Vagina (tissue), 2 donors: ENCODE measurements around the gene MAOB.

Experiments
- POLR2A ChIP-seq, 2 donors: fragments of 450-650 bp; IDR thresholded peaks; one replicate each; pipeline ENCODE4 v1.6.1; 2017; ENCODE audit warnings: antibody characterized with exemption in 2 of 2, mild to moderate bottlenecking in 2 of 2, moderate library complexity in 2 of 2
- POLR2AphosphoS5 ChIP-seq, 2 donors: sonication (generic); formaldehyde crosslinking; IDR thresholded peaks; one replicate each; pipeline ENCODE4 v1.9.0; 2017; ENCODE audit warnings: antibody characterized with exemption in 2 of 2, mild to moderate bottlenecking in 2 of 2, low read depth in 1 of 2; ENCODE audit not compliant: insufficient read depth in 1 of 2
- TF ChIP-seq, protein P1 (sequence below), 3 experiments: fragments of 450-650 bp in 2 of 3; fragments of 200-600 bp in 1 of 3; sonication (generic) in 1 of 3; IDR thresholded peaks; one replicate each; pipeline ENCODE4 v1.5.1; 2017 to 2019; ENCODE audit warnings: antibody characterized with exemption in 3 of 3, mild to moderate bottlenecking in 2 of 3, moderate library complexity in 2 of 3

- no peak for TF ChIP-seq POLR2AphosphoS5 (IDR thresholded peaks at IDR 0.05; ENCODE audit: insufficient read depth in 1 of 2, low read depth in 1 of 2)
- TF ChIP-seq, protein P1, sequence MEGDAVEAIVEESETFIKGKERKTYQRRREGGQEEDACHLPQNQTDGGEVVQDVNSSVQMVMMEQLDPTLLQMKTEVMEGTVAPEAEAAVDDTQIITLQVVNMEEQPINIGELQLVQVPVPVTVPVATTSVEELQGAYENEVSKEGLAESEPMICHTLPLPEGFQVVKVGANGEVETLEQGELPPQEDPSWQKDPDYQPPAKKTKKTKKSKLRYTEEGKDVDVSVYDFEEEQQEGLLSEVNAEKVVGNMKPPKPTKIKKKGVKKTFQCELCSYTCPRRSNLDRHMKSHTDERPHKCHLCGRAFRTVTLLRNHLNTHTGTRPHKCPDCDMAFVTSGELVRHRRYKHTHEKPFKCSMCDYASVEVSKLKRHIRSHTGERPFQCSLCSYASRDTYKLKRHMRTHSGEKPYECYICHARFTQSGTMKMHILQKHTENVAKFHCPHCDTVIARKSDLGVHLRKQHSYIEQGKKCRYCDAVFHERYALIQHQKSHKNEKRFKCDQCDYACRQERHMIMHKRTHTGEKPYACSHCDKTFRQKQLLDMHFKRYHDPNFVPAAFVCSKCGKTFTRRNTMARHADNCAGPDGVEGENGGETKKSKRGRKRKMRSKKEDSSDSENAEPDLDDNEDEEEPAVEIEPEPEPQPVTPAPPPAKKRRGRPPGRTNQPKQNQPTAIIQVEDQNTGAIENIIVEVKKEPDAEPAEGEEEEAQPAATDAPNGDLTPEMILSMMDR (IDR thresholded peaks at IDR 0.05), result no peak
- TF ChIP-seq POLR2A (IDR thresholded peaks at IDR 0.05), result no peak
Measured at GRCh38 chrX:43716696-43717095, 165.6 kb downstream of the MAOB start.
